Endothelial cell of umbilical vein (primary cell): ENCODE data around the gene U2AF2. TPM values are rescaled to one million over a fixed set of nuclear protein-coding genes. Genes with fewer than 3 reads are reported as not detected.

Experiments used
- BruUV-seq: library from RNA; stranded (reverse); fragments of 400-500 nt; replicated peaks from 2 replicates; lab custom pipeline; 2021; lab: Mats Ljungman, UMichigan
- CTCF ChIA-PET: fragments of 300-600, 350-600 bp; sonication (Branson Sonifier 250); formaldehyde crosslinking; loops from one replicate; lab custom pipeline; 2021; ENCODE audit warnings: antibody characterized with exemption, inconsistent platforms; lab: Charles Lee
- POLR2A ChIA-PET: fragments of 300-600, 350-600 bp; sonication (Branson Sonifier 250); formaldehyde crosslinking; loops from one replicate; lab custom pipeline; 2021; ENCODE audit warnings: antibody characterized with exemption, inconsistent platforms; lab: Charles Lee
- DNase-seq: peaks from one replicate; pipeline ENCODE4 v3.0.0-alpha.2; 2011; ENCODE audit warnings: low read depth, low spot score
- FAIRE-seq: peaks from 2 replicates; lab custom pipeline; 2011; peaks lifted over from hg19 to GRCh38; lab: Jason Lieb, UNC
- H2AFZ ChIP-seq: 2 replicates; pipeline ENCODE4 v1.6.0; 2012; ENCODE audit warnings: low read depth, low read length, control low read depth, inconsistent platforms
- H3K27ac ChIP-seq: 2 replicates; pipeline ENCODE4 v1.5.1; 2011; ENCODE audit warnings: low read depth, mild to moderate bottlenecking, control low read depth, low read length, moderate library complexity; ENCODE audit not compliant: insufficient read depth
- H3K27me3 ChIP-seq, 2 experiments: 2 replicates each; pipeline versions ENCODE4 v1.6.0 to v1.6.1; 2011; ENCODE audit warnings: low read length in 2 of 2, mixed read lengths in 1 of 2; ENCODE audit not compliant: control insufficient read depth in 2 of 2, insufficient read depth in 2 of 2
- H3K36me3 ChIP-seq, 2 experiments: 2 replicates in 1 of 2; 3 replicates in 1 of 2; pipeline ENCODE4 v1.5.1; 2011; ENCODE audit warnings: low read length in 2 of 2, mild to moderate bottlenecking in 1 of 2, moderate library complexity in 1 of 2; ENCODE audit not compliant: control insufficient read depth in 2 of 2, insufficient read depth in 2 of 2; ENCODE audit errors: extremely low read depth in 1 of 2
- H3K4me1 ChIP-seq: 3 replicates; pipeline ENCODE4 v1.5.1; 2011; ENCODE audit warnings: mild to moderate bottlenecking, low read length; ENCODE audit not compliant: control insufficient read depth, insufficient read depth; ENCODE audit errors: extremely low read depth
- H3K4me2 ChIP-seq: 2 replicates; pipeline ENCODE4 v1.6.1; 2011; ENCODE audit warnings: low read length, control low read depth, mixed read lengths; ENCODE audit not compliant: insufficient read depth
- H3K4me3 ChIP-seq, 3 experiments: fragments of 200-600 bp in 1 of 3; sonication (generic), shearing (Covaris generic) in 1 of 3; replicated peaks in 1 of 3; 2 replicates each; pipeline ENCODE4 v1.5.1; 2011 to 2016; ENCODE audit warnings: control low read depth in 3 of 3, low read length in 3 of 3, mild to moderate bottlenecking in 2 of 3, inconsistent platforms in 1 of 3, low read depth in 1 of 3, moderate library complexity in 1 of 3; ENCODE audit not compliant: insufficient read depth in 1 of 3
- H3K79me2 ChIP-seq: 2 replicates; pipeline ENCODE4 v1.6.0; 2012; ENCODE audit warnings: low read length, inconsistent platforms; ENCODE audit not compliant: control insufficient read depth, insufficient read depth
- H3K9ac ChIP-seq: replicated peaks from 2 replicates; pipeline ENCODE3; 2011; ENCODE audit warnings: low read length, control low read depth; ENCODE audit not compliant: insufficient read depth; ENCODE audit errors: extremely low read depth
- H3K9me1 ChIP-seq: replicated peaks from 3 replicates; pipeline ENCODE4 v1.6.0; 2011; ENCODE audit warnings: mild to moderate bottlenecking, low read length; ENCODE audit not compliant: control insufficient read depth, insufficient read depth; ENCODE audit errors: extremely low read depth
- H3K9me3 ChIP-seq: replicated peaks from 2 replicates; pipeline ENCODE4 v1.5.1; 2012; ENCODE audit warnings: low read length, inconsistent platforms; ENCODE audit not compliant: control insufficient read depth, insufficient read depth
- H4K20me1 ChIP-seq: replicated peaks from 2 replicates; pipeline ENCODE3; 2011; ENCODE audit warnings: mild to moderate bottlenecking, low read length; ENCODE audit not compliant: control insufficient read depth, insufficient read depth; ENCODE audit errors: extremely low read depth
- CTCF ChIP-seq, 2 donors: IDR thresholded peaks; 1 replicate in 1 of 2; 2 replicates in 1 of 2; pipeline ENCODE4 v1.5.1; 2011; ENCODE audit warnings: low read length in 2 of 2, mild to moderate bottlenecking in 2 of 2, moderate library complexity in 2 of 2, control low read depth in 1 of 2, inconsistent platforms in 1 of 2, low read depth in 1 of 2; ENCODE audit not compliant: insufficient read depth in 1 of 2; ENCODE audit errors: extremely low read depth in 1 of 2
- EZH2 ChIP-seq: IDR thresholded peaks from 2 replicates; pipeline ENCODE4 v1.6.1; 2012; ENCODE audit warnings: borderline replicate concordance, low read depth, mild to moderate bottlenecking, moderate library complexity, low read length, inconsistent platforms; ENCODE audit not compliant: severe bottlenecking
- FOS ChIP-seq: IDR thresholded peaks from 2 replicates; pipeline ENCODE4 v1.6.1; 2011; ENCODE audit warnings: mild to moderate bottlenecking, low read length, moderate library complexity, borderline replicate concordance; ENCODE audit not compliant: insufficient read depth
- GATA2 ChIP-seq: IDR thresholded peaks from 2 replicates; pipeline ENCODE4 v1.7.0; 2011; ENCODE audit warnings: low read depth, mild to moderate bottlenecking, moderate library complexity, mixed read lengths, low read length; ENCODE audit not compliant: insufficient read length, insufficient read depth
- JUN ChIP-seq: IDR thresholded peaks from 2 replicates; pipeline ENCODE4 v1.6.1; 2011; ENCODE audit warnings: borderline replicate concordance, low read depth; ENCODE audit not compliant: insufficient read length, insufficient read depth
- MAX ChIP-seq: IDR thresholded peaks from 2 replicates; pipeline ENCODE4 v1.6.1; 2011; ENCODE audit not compliant: insufficient read depth, insufficient read length
- MYC ChIP-seq: IDR thresholded peaks from one replicate; pipeline ENCODE4 v1.6.1; 2011; ENCODE audit warnings: mild to moderate bottlenecking, low read depth, low read length
- POLR2A ChIP-seq: IDR thresholded peaks from 2 replicates; pipeline ENCODE4 v1.6.1; 2012; ENCODE audit warnings: low read depth, mild to moderate bottlenecking, control low read depth, low read length
- POLR2AphosphoS5 ChIP-seq: IDR thresholded peaks from 2 replicates; pipeline ENCODE4 v1.6.1; 2012; ENCODE audit warnings: low read depth, mild to moderate bottlenecking, control low read depth, low read length, moderate library complexity; ENCODE audit not compliant: insufficient read depth
- dilution Hi-C: fragments of 300-500 bp; cut with MboI; formaldehyde crosslinking; loops from one replicate; pipeline ENCODE4 v1.15.0; 2019; ENCODE audit warnings: low sequenced_read_pairs; ENCODE audit not compliant: extremely low pct_ligation_motif_present
- intact Hi-C: fragments of 100-400 bp; cut with micrococcal nuclease; formaldehyde crosslinking; loops from one replicate; pipeline ENCODE4 v1.10.0; 2022
- polyA plus RNA-seq, 4 experiments: library from polyadenylated mRNA; depleted of rRNA in 3 of 4; stranded (reverse) in 3 of 4; unstranded in 1 of 4; fragments of >200 nt; gene quantifications; 2 replicates each; pipeline versions ENCODE4 v1.2.1 to v1.2.3, GENCODE V29; 2011 to 2012; ENCODE audit warnings: missing spikeins in 1 of 4
- total RNA-seq: library from RNA; stranded (reverse); gene quantifications from 2 replicates; pipeline ENCODE4 v1.2.3, GENCODE V29; 2021

U2AF2 gene
- total and polyA plus RNA-seq, 2 donors (not counting 3 experiments of a cell fraction or from before 2014, with no cell fraction given), result 183 to 259 TPM

GRCh38 chr19:55626350-55626749, 28.5 kb upstream of the U2AF2 start:
- Histone ChIP-seq H3K4me3 (no peak overlapping the region), H3K4me1 (peaks cover 6% of the 10 kb centered on the region), H3K36me3 (peaks cover 0 to 1% of the 10 kb centered on the region in 2 experiments), H3K9ac (no peak overlapping the region), H3K79me2 (no peaks in the 10 kb centered on the region), H3K4me2 (no peak overlapping the region), H3K9me3 (no peaks in the 10 kb centered on the region), H3K27me3 (no peaks in the 10 kb centered on the region), H2AFZ (no peak overlapping the region), H3K27ac (no peak overlapping the region), H4K20me1 (no peaks in the 10 kb centered on the region), H3K9me1 (no peaks in the 10 kb centered on the region)
- no peak for DNase-seq
- intact Hi-C loops, result no loop called here
- dilution Hi-C loops, result no loop called here
- no peak for FAIRE-seq
- POLR2A ChIA-PET, result interaction anchor here (0.9 to 1.4 kb wide), 2 partner anchors 16 to 22 kb away, joined by 3 read pairs; no protein-coding TSS in a partner anchor
- CTCF ChIA-PET, result interaction anchor here (1.2 to 2.9 kb wide), 5 partner anchors 20 to 159 kb away, joined by 3 to 15 read pairs (median 5); partner anchors contain the start of gene CCDC106
- TF ChIP-seq FOS, result no peak
- TF ChIP-seq POLR2AphosphoS5, result no peak
- TF ChIP-seq POLR2A, result no peak
- no peak for TF ChIP-seq EZH2
- no peak for TF ChIP-seq MYC
- no peak for TF ChIP-seq MAX
- no peak for TF ChIP-seq CTCF (IDR thresholded peaks at IDR 0.05; ENCODE audit: extremely low read depth in 1 of 2, insufficient read depth in 1 of 2, low read depth in 1 of 2, low read length in 2 of 2)
- no peak for TF ChIP-seq JUN
- no peak for TF ChIP-seq GATA2
- no TSS peak for BruUV-seq
